Activated CD4-positive, alpha-beta T cell treated with anti-CD3 and anti-CD28 coated beads, Interleukin-2, amount 50 U/mL, for 16 hours (primary cell): ENCODE data around the gene MRFAP1L1.

Source experiments
- DNase-seq: peaks from one replicate; pipeline ENCODE4 v3.0.0-alpha.2; 2020

Gene MRFAP1L1

DNA sequence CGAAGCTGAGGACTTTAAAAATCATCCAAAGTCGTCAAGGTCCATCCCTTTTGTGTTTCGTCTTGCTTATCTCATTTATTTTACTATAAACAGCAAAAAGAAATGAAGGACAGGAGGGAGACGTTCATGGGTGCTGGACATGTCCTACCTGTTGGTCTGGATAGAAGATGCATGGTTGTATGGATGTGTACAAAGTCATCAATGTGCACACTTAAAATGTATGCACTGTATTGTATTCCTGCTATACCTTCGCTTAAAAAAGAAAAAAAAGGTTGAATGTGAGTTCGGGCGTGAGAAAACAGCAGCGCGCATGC lies 6.0 kb upstream of the MRFAP1L1 start:
- no peak for DNase-seq

GRCh38 chr4:6714954-6715353 lies 5.3 kb upstream of the MRFAP1L1 start:
- no peak for DNase-seq

GRCh38 chr4:6710996-6711395 lies 1.3 kb upstream of the MRFAP1L1 start:
- DNase-seq = no peak

GRCh38 chr4:6710282-6710681 lies 617 bp upstream of the MRFAP1L1 start:
- DNase-seq = no peak

DNA sequence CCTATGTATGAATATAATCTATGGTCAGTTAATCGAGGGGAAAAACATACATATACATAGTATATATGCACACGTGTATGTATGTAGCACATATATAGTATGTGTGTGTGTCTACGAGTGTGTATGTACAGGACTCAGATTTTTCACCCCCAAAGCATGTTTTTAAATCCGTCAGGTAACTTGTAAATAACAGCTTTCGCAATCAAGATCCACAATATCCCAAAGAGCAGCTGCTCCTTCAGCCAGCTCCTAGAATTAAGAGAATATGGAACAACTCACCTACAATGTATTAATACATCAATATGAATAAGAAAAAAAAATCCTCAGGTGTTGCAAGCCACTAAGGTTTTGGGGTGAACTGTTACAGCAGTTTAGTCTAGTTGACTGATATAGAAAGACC lies 3.5 kb downstream of the MRFAP1L1 start:
- DNase-seq = no peak

- DNase-seq = no peak
Measured at GRCh38 chr4:6705646-6706045, 4.0 kb downstream of the MRFAP1L1 start.

- DNase-seq = no peak
Measured at GRCh38 chr4:6703786-6704185, 5.9 kb downstream of the MRFAP1L1 start.

- DNase-seq = no peak
Measured at GRCh38 chr4:6702761-6703160, 6.9 kb downstream of the MRFAP1L1 start.

- no peak for DNase-seq
Measured at GRCh38 chr4:6701371-6701770, 8.3 kb downstream of the MRFAP1L1 start.

DNA sequence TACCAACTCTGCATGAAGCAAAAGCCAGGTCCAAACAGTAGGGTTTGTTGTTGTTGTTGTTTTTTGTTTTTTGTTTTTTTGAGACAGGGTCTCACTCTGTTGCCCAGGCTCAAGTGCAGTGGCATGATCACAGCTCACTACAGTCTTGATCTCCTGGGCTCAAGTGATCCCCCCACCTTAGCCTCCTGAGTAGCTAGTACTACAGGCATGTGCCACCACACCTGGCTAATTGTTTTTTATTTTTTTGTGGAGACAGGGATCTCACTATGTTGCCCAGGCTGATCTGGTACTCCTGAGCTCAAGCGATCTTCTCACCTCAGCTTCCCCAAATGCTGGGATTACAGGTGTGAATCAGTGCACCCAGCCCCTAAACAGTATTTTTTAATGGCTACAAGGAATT lies 9.8 kb downstream of the MRFAP1L1 start:
- DNase-seq = no peak

- no peak for DNase-seq
Measured at GRCh38 chr4:6699388-6699787, 10.3 kb downstream of the MRFAP1L1 start.

GRCh38 chr4:6697131-6697530 lies 12.5 kb downstream of the MRFAP1L1 start:
- DNase-seq = no peak

DNA sequence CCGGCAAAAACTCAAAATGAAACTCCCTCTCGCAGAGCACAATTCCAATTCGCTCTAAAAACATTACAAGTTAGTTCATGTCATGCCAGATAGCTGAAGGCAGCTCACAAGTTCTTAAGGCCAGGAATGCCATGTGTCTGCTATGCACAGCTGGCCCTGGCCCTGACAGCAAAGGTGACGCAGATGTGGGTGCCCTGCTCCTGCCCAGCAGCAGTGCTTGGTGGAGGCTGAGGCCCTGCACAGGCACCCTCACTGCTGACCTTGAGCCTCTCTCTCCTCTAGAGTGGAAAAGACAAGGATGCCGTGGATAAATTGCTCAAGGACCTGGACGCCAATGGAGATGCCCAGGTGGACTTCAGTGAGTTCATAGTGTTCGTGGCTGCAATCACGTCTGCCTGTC lies 13.1 kb downstream of the MRFAP1L1 start:
- no peak for DNase-seq

DNA sequence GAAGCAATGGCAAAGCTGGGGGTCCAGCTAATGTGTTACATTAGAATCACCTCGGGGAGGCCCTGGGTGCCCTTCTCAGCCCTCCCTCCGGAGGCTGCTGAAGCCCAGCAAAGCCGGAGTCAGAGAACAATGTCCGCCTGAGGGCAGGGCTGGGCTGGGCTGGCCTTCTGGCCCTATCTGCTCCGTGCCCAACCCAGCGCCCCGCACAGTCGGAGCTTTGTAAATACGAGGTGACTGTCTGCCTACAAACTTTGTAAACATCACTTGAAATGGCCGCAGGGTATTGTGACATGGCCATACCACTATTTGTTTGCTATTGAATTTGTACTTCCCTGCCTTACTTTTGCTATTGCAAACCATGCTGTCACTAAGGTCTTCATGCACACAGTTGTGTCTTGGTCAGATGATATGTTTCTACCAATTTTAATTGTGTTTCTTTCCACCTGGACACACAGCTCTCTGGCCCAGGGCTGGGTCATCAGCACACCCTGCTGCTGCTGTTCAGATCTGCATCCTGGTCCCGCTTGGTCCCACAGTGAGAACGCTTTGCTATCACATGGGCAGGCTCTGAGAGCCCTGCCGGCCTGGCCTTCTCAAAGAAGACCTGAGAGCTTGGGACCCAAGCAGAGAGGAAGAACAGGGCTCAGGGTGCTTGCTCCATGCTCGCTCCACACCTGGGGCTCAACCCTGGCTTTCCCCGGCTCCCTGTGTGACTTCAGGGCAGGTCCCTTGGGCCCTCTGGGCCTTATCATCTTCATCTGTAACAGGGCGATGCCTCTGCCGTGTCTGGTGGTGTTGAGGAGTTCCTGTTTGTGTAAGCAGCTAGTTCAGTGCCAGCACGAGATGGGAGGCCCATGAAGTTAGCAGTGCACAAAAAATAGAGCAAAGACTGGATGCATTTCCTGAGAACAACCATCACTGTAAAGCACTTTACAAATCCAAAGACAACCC lies 13.7 kb downstream of the MRFAP1L1 start:
- DNase-seq = peak; percentile 82

GRCh38 chr4:6694177-6694901 lies 15.3 kb downstream of the MRFAP1L1 start:
- no peak for DNase-seq

DNA sequence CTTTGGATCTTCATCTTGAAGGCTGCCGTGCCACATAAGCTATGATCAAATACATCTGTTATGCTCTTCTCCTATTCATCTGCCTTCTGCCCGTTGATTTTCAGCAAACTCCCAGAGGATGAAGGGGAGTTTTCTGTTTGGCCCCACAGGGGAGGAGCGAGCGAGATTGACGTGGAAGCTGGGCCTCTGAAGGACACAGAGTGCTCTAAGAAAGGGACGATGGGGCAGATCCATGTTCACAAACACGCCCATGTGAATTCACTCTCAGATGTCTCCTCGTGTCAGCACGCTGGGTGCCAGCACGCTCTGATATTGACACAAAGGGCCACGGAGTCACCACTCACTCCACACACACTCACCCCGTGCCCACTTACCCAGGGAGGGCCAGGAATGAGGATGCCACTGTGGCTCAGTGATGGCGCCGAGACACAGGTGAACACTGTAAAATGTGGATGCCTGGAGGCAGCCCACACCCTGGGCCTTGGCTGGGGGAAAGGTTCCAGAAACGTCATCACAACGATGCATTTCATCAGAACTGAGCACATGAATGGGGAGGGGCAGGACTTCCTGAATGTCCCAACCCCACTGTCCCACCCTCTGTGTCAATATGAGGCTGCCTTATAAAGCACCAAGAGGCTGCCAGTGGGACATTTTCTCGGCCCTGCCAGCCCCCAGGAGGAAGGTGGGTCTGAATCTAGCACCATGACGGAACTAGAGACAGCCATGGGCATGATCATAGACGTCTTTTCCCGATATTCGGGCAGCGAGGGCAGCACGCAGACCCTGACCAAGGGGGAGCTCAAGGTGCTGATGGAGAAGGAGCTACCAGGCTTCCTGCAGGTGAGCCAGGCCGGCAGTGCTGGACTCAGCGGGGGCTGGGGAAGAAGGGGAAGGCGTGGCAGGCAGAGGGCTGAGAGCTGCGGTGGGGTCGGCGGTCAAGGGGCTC lies 16.2 kb downstream of the MRFAP1L1 start, which contains the start of gene S100P:
TSS of gene S100P (plus strand) at position 648 of the 946 bp plus-strand sequence. CDS start at position 703, 55 bp downstream.
- no peak for DNase-seq

DNA sequence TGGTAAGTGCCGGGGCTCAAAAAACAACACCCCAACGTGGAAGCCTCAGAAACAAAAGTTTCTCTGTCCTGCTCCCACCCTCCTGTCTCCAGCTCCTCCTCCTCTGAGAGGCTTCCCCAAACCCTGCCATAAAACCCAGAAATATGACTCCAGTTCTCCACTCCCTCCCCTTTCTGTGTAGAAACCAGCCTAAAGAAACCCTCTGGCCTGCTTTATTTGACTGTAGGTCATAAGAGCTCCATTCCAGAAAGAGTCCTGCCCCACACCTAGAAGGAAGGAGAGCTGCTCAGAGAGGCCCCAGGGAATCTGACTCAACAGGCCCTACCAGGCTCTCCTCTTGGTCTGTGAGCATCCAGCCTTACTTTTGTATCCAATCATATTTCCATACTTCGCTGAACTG lies 16.9 kb downstream of the MRFAP1L1 start:
- DNase-seq = no peak

- no peak for DNase-seq
Measured at GRCh38 chr4:6692379-6692778, 17.3 kb downstream of the MRFAP1L1 start.

GRCh38 chr4:6689506-6689960 lies 20.1 kb downstream of the MRFAP1L1 start:
- DNase-seq = no peak

DNA sequence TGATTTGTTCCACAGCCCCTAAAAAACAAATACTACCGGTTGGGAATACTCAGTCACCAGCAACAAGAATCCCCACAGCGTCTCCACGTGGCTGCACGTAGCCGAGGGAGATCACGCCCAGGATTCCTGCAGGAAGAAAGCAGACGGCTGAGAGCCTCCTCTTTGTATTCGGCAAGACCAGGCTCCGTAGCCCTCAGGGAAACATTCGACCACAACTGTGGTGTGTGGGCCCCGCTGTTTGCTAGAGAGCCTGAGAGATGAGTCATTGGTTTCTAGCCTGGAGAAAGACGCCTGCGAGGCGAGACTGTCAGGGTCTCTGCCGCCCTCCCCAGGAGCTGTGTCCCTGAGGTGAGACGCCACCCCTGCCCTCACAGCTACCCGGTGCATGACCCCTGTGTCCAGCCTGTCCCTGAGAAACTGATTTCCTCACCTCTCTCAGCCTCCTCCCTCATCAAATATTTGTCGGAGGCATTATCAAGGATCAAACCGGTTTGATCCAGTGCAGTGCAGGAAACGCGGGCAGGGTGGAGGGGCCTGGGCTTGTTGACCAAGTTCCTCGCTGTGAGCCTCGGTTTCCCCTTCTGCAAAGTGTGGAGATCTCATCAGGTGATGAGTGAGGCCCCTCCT lies 20.7 kb downstream of the MRFAP1L1 start:
- DNase-seq = peak; percentile 91

GRCh38 chr4:6687947-6688878 lies 21.5 kb downstream of the MRFAP1L1 start:
- no peak for DNase-seq
